ENCODE results near the gene EXPH5. TPM values are rescaled to one million over a fixed set of nuclear protein-coding genes. Genes with fewer than 3 reads are reported as not detected.

EXPH5 gene
- total RNA-seq, 1 experiment from 2014 or later = 18.1 TPM

- CTCF ChIA-PET = no interaction called here
- Histone ChIP-seq H3K36me3 (ENCODE audit: control insufficient read depth, insufficient read depth, low read length) (no peaks in the 10 kb centered on the region), H3K9me3 (no peaks in the 10 kb centered on the region), H3K4me1 (peaks cover 37% of the 10 kb centered on the region), H3K27me3 (replicated peaks; ENCODE audit: control insufficient read depth, insufficient read depth, low read length) (no peaks in the 10 kb centered on the region), H3K4me3 (ENCODE audit: low read depth, low read length) (no peak overlapping the region)
- H3K4me1 Mint-ChIP-seq (ENCODE audit: low read depth, unreplicated experiment) = peaks cover 49% of the 10 kb centered on the region
- H3K27ac Mint-ChIP-seq (ENCODE audit: unreplicated experiment) = peak overlapping the region; percentile 19
- H3K36me3 Mint-ChIP-seq (ENCODE audit: insufficient read depth, unreplicated experiment) = peaks cover 33% of the 10 kb centered on the region
- H3K4me3 Mint-ChIP-seq (ENCODE audit: unreplicated experiment) = peak overlapping the region; percentile 92
- no peaks in the 10 kb centered on the region for H3K9me3 Mint-ChIP-seq (ENCODE audit: unreplicated experiment)
- intact Hi-C loops (cut with micrococcal nuclease; ENCODE audit: unreplicated experiment) = loop anchor here (5.0 kb wide), 1 partner anchor 383 kb away; no protein-coding TSS in a partner anchor
- no peak for DNase-seq
- H3K27me3 Mint-ChIP-seq (ENCODE audit: insufficient read depth, unreplicated experiment) = no peaks in the 10 kb centered on the region
- no TSS peak for BruUV-seq (replicated peaks)
- POLR2A ChIA-PET = interaction anchor here (0.5 to 1.4 kb wide), 4 partner anchors 10 to 93 kb away, joined by 3 to 4 read pairs (median 3); partner anchors contain the start of gene EXPH5
- no peak for TF ChIP-seq CTCF (IDR thresholded peaks at IDR 0.05; ENCODE audit: insufficient read depth in 1 of 2, low read depth in 1 of 2, low read length in 1 of 2, severe bottlenecking in 1 of 2, unreplicated experiment in 1 of 2)
Measured at GRCh38 chr11:108500169-108500568, 93.4 kb downstream of the EXPH5 start.

- Histone ChIP-seq H3K4me1 (peaks cover 37% of the 10 kb centered on the region), H3K36me3 (ENCODE audit: control insufficient read depth, insufficient read depth, low read length) (no peaks in the 10 kb centered on the region), H3K27me3 (replicated peaks; ENCODE audit: control insufficient read depth, insufficient read depth, low read length) (no peaks in the 10 kb centered on the region), H3K9me3 (no peaks in the 10 kb centered on the region), H3K4me3 (ENCODE audit: low read depth, low read length) (peak overlapping the region; percentile 74)
- Mint-ChIP-seq H3K27ac (ENCODE audit: unreplicated experiment) (peak overlapping the region; percentile 98), H3K9me3 (ENCODE audit: unreplicated experiment) (no peaks in the 10 kb centered on the region), H3K27me3 (ENCODE audit: insufficient read depth, unreplicated experiment) (no peaks in the 10 kb centered on the region), H3K36me3 (ENCODE audit: insufficient read depth, unreplicated experiment) (peaks cover 40% of the 10 kb centered on the region), H3K4me3 (ENCODE audit: unreplicated experiment) (peak overlapping the region; percentile 92), H3K4me1 (ENCODE audit: low read depth, unreplicated experiment) (peaks cover 49% of the 10 kb centered on the region)
- intact Hi-C loops (cut with micrococcal nuclease; ENCODE audit: unreplicated experiment) = loop anchor here (2.0 to 5.0 kb wide), 3 partner anchors 73 to 182 kb away; no protein-coding TSS in a partner anchor
- POLR2A ChIA-PET = no interaction called here
- TF ChIP-seq CTCF (IDR thresholded peaks at IDR 0.05; ENCODE audit: insufficient read depth in 1 of 2, low read depth in 1 of 2, low read length in 1 of 2, severe bottlenecking in 1 of 2, unreplicated experiment in 1 of 2) = no peak
- no peak for DNase-seq
- CTCF ChIA-PET = no interaction called here
- BruUV-seq (replicated peaks) = no TSS peak
Measured at GRCh38 chr11:108498816-108499408, 94.7 kb downstream of the EXPH5 start.

GRCh38 chr11:108498046-108498815 lies 95.3 kb downstream of the EXPH5 start, which contains the start of gene POGLUT3:
POGLUT3 (minus strand) TSS chr11:108498384; CDS start chr11:108498366, 18 bp downstream.
- Histone ChIP-seq H3K36me3 (ENCODE audit: control insufficient read depth, insufficient read depth, low read length) (no peaks in the 10 kb centered on the region), H3K27me3 (replicated peaks; ENCODE audit: control insufficient read depth, insufficient read depth, low read length) (no peaks in the 10 kb centered on the region), H3K9me3 (no peaks in the 10 kb centered on the region), H3K4me1 (peaks cover 37% of the 10 kb centered on the region), H3K4me3 (ENCODE audit: low read depth, low read length) (peak within 1 kb of the TSS; percentile 74)
- Mint-ChIP-seq H3K4me1 (ENCODE audit: low read depth, unreplicated experiment) (peaks cover 47% of the 10 kb centered on the region), H3K4me3 (ENCODE audit: unreplicated experiment) (peak within 1 kb of the TSS; percentile 92), H3K9me3 (ENCODE audit: unreplicated experiment) (no peaks in the 10 kb centered on the region), H3K27ac (ENCODE audit: unreplicated experiment) (peak within 1 kb of the TSS; percentile 98), H3K27me3 (ENCODE audit: insufficient read depth, unreplicated experiment) (no peaks in the 10 kb centered on the region), H3K36me3 (ENCODE audit: insufficient read depth, unreplicated experiment) (peaks cover 34% of the 10 kb centered on the region)
- peak in 1 of 2 experiments; percentile 18 for TF ChIP-seq CTCF (IDR thresholded peaks at IDR 0.05; ENCODE audit: insufficient read depth in 1 of 2, low read depth in 1 of 2, low read length in 1 of 2, severe bottlenecking in 1 of 2, unreplicated experiment in 1 of 2)
- intact Hi-C loops (cut with micrococcal nuclease; ENCODE audit: unreplicated experiment) = loop anchor here (2.0 to 5.0 kb wide), 3 partner anchors 74 to 181 kb away; no protein-coding TSS in a partner anchor
- BruUV-seq (replicated peaks) = no TSS peak
- ChIA-PET CTCF (no interaction called here), POLR2A (interaction anchor here (0.6 to 0.7 kb wide), 2 partner anchors 61 to 90 kb away, joined by 3 to 5 read pairs; no protein-coding TSS in a partner anchor)
- DNase-seq = peak; percentile 87 to 93

All from Caco-2 (cell line).